Panc1 (cell line): ENCODE results near the gene CEP170B. TPM values are rescaled to one million over a fixed set of nuclear protein-coding genes. Genes with fewer than 3 reads are reported as not detected.

Experiments used
- ATAC-seq: fragments of 200-7000 bp; cut with Tn5 transposase; 2 replicates; pipeline ENCODE4 v1.9.1; 2020; ENCODE audit warnings: mild to moderate bottlenecking, moderate library complexity
- BruUV-seq: library from RNA; stranded (reverse); fragments of 400-500 nt; replicated peaks from 2 replicates; lab custom pipeline; 2021; lab: Mats Ljungman, UMichigan
- CTCF ChIA-PET: fragments of 300-600 bp; sonication (Branson Sonifier 250); formaldehyde crosslinking; loops from one replicate; lab custom pipeline; 2022; ENCODE audit warnings: antibody characterized with exemption; lab: Charles Lee
- POLR2A ChIA-PET: fragments of 300-600 bp; sonication (Branson Sonifier 250); formaldehyde crosslinking; loops from one replicate; lab custom pipeline; 2022; ENCODE audit warnings: antibody characterized with exemption; lab: Charles Lee
- DNase-seq: peaks from one replicate; pipeline ENCODE4 v3.0.0-alpha.2; 2010; ENCODE audit warnings: low read depth, low spot score
- H3K27ac ChIP-seq: 2 replicates; pipeline ENCODE4 v1.5.1; 2011; ENCODE audit warnings: mild to moderate bottlenecking, low read length, inconsistent platforms
- H3K27me3 ChIP-seq: fragments of 200-500 bp; sonication (Bioruptor generic); 2 replicates; pipeline ENCODE4 v1.6.0; 2014; ENCODE audit warnings: low read length, inconsistent platforms; ENCODE audit not compliant: control insufficient read depth, insufficient read depth
- H3K36me3 ChIP-seq: fragments of 200-500 bp; sonication (Bioruptor generic); 2 replicates; pipeline ENCODE4 v1.5.1; 2014; ENCODE audit warnings: inconsistent platforms, mild to moderate bottlenecking, low read length, moderate library complexity; ENCODE audit not compliant: control insufficient read depth, insufficient read depth
- H3K4me1 ChIP-seq: 2 replicates; pipeline ENCODE4 v1.5.1; 2011; ENCODE audit warnings: inconsistent platforms, mild to moderate bottlenecking, low read length, moderate library complexity; ENCODE audit not compliant: control insufficient read depth, insufficient read depth
- H3K4me3 ChIP-seq, 2 experiments: 2 replicates each; pipeline ENCODE4 v1.5.1; 2011 to 2012; ENCODE audit warnings: low read depth in 2 of 2, low read length in 2 of 2, mild to moderate bottlenecking in 2 of 2, inconsistent platforms in 1 of 2, moderate library complexity in 1 of 2
- H3K9me3 ChIP-seq: fragments of 200-500 bp; sonication (Bioruptor generic); 2 replicates; pipeline ENCODE4 v1.5.1; 2014; ENCODE audit warnings: low read depth, mild to moderate bottlenecking, inconsistent platforms, low read length, moderate library complexity; ENCODE audit not compliant: control insufficient read depth, insufficient read depth
- CTCF ChIP-seq: fragments of 450-650 bp; IDR thresholded peaks from 2 replicates; pipeline ENCODE4 v1.5.1; 2017; ENCODE audit warnings: mild to moderate bottlenecking
- POLR2AphosphoS5 ChIP-seq: IDR thresholded peaks from 2 replicates; pipeline ENCODE4 v1.6.1; 2012; ENCODE audit warnings: mild to moderate bottlenecking, low read depth, low read length, moderate library complexity
- REST ChIP-seq, 2 experiments: IDR thresholded peaks; 2 replicates each; pipeline ENCODE4 v1.6.1; 2011 to 2012; ENCODE audit warnings: low read depth in 2 of 2, control low read depth in 1 of 2, low read length in 1 of 2, mild to moderate bottlenecking in 1 of 2, moderate library complexity in 1 of 2; ENCODE audit not compliant: insufficient read depth in 1 of 2
- SIN3A ChIP-seq: IDR thresholded peaks from 2 replicates; pipeline ENCODE4 v1.6.1; 2012; ENCODE audit warnings: low read depth, mild to moderate bottlenecking, low read length, moderate library complexity, borderline replicate concordance; ENCODE audit not compliant: insufficient read depth
- TCF7L2 ChIP-seq: IDR thresholded peaks from 2 replicates; pipeline ENCODE4 v1.6.1; 2011; ENCODE audit warnings: mild to moderate bottlenecking, low read depth, low read length, inconsistent platforms
- in situ Hi-C: cut with HindIII; loops from 2 replicates; pipeline ENCODE4 v1.10.0; 2016; ENCODE audit warnings: low sequenced_read_pairs, low pct_unique_long_range_greater_than_20kb
- intact Hi-C: fragments of 100-400 bp; cut with micrococcal nuclease; formaldehyde crosslinking; loops from one replicate; pipeline ENCODE4 v1.10.0; 2022; ENCODE audit not compliant: unreplicated experiment
- total RNA-seq: library from RNA; stranded (reverse); gene quantifications from one replicate; pipeline ENCODE4 v1.2.1, GENCODE V29; 2021; ENCODE audit not compliant: unreplicated experiment

Gene CEP170B
- total RNA-seq, 1 experiment from 2014 or later = 17.8 TPM

- no peak overlapping the region for H3K4me3 ChIP-seq
- no peaks in the 10 kb centered on the region for H3K36me3 ChIP-seq
- no peak for ATAC-seq
- no peaks in the 10 kb centered on the region for H3K9me3 ChIP-seq
- no peaks in the 10 kb centered on the region for H3K27me3 ChIP-seq
- ChIA-PET CTCF (no interaction called here), POLR2A (no interaction called here)
- BruUV-seq = no TSS peak
- H3K4me1 ChIP-seq = no peaks in the 10 kb centered on the region; the same call in 1 of the 2 replicates
- intact Hi-C loops = no loop called here
- no peak for DNase-seq
- TF ChIP-seq SIN3A (no peak), REST (IDR thresholded peaks at IDR 0.05; ENCODE audit: insufficient read depth in 1 of 2, low read depth in 2 of 2, low read length in 1 of 2) (no peak), POLR2AphosphoS5 (no peak), CTCF (no peak), TCF7L2 (no peak)
- H3K27ac ChIP-seq = no peak overlapping the region
- in situ Hi-C loops = no loop called here
These were observed 65.6 kb downstream of the CEP170B start for GRCh38 chr14:104930526-104931303.

- intact Hi-C loops = no loop called here
- no TSS peak for BruUV-seq
- no peaks in the 10 kb centered on the region for H3K27me3 ChIP-seq
These were observed 66.3 kb downstream of the CEP170B start for GRCh38 chr14:104931304-104931770.

More at GRCh38 chr14:104931304-104931770, 66.3 kb downstream of the CEP170B start:
- Histone ChIP-seq H3K9me3 (no peaks in the 10 kb centered on the region), H3K27ac (no peak overlapping the region), H3K36me3 (no peaks in the 10 kb centered on the region), H3K4me1 (no peaks in the 10 kb centered on the region), H3K4me3 (no peak overlapping the region)
- no peak for DNase-seq
- CTCF ChIA-PET = no interaction called here
- POLR2A ChIA-PET = no interaction called here
- ATAC-seq = no peak
- TF ChIP-seq TCF7L2 (no peak), SIN3A (no peak), REST (IDR thresholded peaks at IDR 0.05; ENCODE audit: insufficient read depth in 1 of 2, low read depth in 2 of 2, low read length in 1 of 2) (no peak), POLR2AphosphoS5 (no peak), CTCF (no peak)
- in situ Hi-C loops = no loop called here
